SK-N-SH treated with all-trans-retinoic acid at 6 μM for 48 hours (cell line): ENCODE data around the gene REPS1.

ENCODE experiments used
- ATAC-seq: fragments of 200-7000 bp; cut with Tn5 transposase; 3 replicates; pipeline ENCODE4 v1.9.1; 2020; ENCODE audit warnings: mild to moderate bottlenecking, moderate library complexity
- ARNTL ChIP-seq: fragments of 450-650 bp; formaldehyde crosslinking; IDR thresholded peaks from 2 replicates; pipeline ENCODE4 v1.5.0; 2020; ENCODE audit warnings: low read depth, mild to moderate bottlenecking, moderate library complexity, borderline replicate concordance
- BACH2 ChIP-seq: fragments of 250-450 bp; sonication (Bioruptor Pico); IDR thresholded peaks from 2 replicates; pipeline ENCODE4 v1.9.0; 2021; ENCODE audit warnings: mild to moderate bottlenecking, borderline replicate concordance
- CSDC2 ChIP-seq: fragments of 250-450 bp; sonication (Bioruptor Pico); IDR thresholded peaks from 2 replicates; pipeline ENCODE4 v1.5.0; 2020; ENCODE audit warnings: mild to moderate bottlenecking, moderate library complexity
- ESRRG ChIP-seq: fragments of 250-450 bp; sonication (Bioruptor Pico); IDR thresholded peaks from 2 replicates; pipeline ENCODE4 v1.6.1; 2021; ENCODE audit warnings: mild to moderate bottlenecking
- GLIS3 ChIP-seq: fragments of 250-450 bp; sonication (Bioruptor Pico); IDR thresholded peaks from 2 replicates; pipeline ENCODE4 v1.5.0; 2020; ENCODE audit warnings: mild to moderate bottlenecking, moderate library complexity
- ISL1 ChIP-seq: fragments of 250-450 bp; sonication (Bioruptor Pico); IDR thresholded peaks from 2 replicates; pipeline ENCODE4 v2.1.2; 2022; ENCODE audit warnings: mild to moderate bottlenecking, moderate library complexity
- OSR1 ChIP-seq: fragments of 250-450 bp; sonication (Bioruptor Pico); IDR thresholded peaks from 2 replicates; pipeline ENCODE4 v1.8.0; 2022; ENCODE audit warnings: moderate library complexity, mild to moderate bottlenecking, inconsistent platforms
- PPARA ChIP-seq: fragments of 250-450 bp; sonication (Bioruptor Pico); IDR thresholded peaks from 2 replicates; pipeline ENCODE4 v1.5.0; 2020; ENCODE audit warnings: mild to moderate bottlenecking, borderline replicate concordance
- RARB ChIP-seq: fragments of 250-450 bp; sonication (Bioruptor Pico); IDR thresholded peaks from 2 replicates; pipeline ENCODE4 v1.8.0; 2021; ENCODE audit warnings: mild to moderate bottlenecking, moderate library complexity
- SNAI2 ChIP-seq: fragments of 250-450 bp; sonication (Bioruptor Pico); IDR thresholded peaks from 2 replicates; pipeline ENCODE4 v1.5.0; 2020; ENCODE audit warnings: mild to moderate bottlenecking, moderate library complexity
- TCF4 ChIP-seq: fragments of 250-450 bp; sonication (Bioruptor Pico); IDR thresholded peaks from 2 replicates; pipeline ENCODE4 v1.8.0; 2021; ENCODE audit warnings: mild to moderate bottlenecking, moderate library complexity, borderline replicate concordance
- TOX ChIP-seq: fragments of 250-450 bp; sonication (Bioruptor Pico); IDR thresholded peaks from 2 replicates; pipeline ENCODE4 v1.8.0; 2021; ENCODE audit warnings: mild to moderate bottlenecking, moderate library complexity, borderline replicate concordance
- ZC3H10 ChIP-seq: fragments of 250-450 bp; sonication (Bioruptor Pico); IDR thresholded peaks from 2 replicates; pipeline ENCODE4 v1.5.1; 2021; ENCODE audit warnings: mild to moderate bottlenecking, moderate library complexity
- ZFP3 ChIP-seq: fragments of 250-450 bp; sonication (Bioruptor Pico); IDR thresholded peaks from 2 replicates; pipeline ENCODE4 v1.5.0; 2020; ENCODE audit warnings: mild to moderate bottlenecking, moderate library complexity
- ZFP30 ChIP-seq: fragments of 450-650 bp; formaldehyde crosslinking; IDR thresholded peaks from 2 replicates; pipeline ENCODE4 v1.5.0; 2022; ENCODE audit warnings: mild to moderate bottlenecking, moderate library complexity
- ZNF70 ChIP-seq: fragments of 450-650 bp; formaldehyde crosslinking; IDR thresholded peaks from 2 replicates; pipeline ENCODE4 v1.5.0; 2020; ENCODE audit warnings: mild to moderate bottlenecking, moderate library complexity
- ZNF8 ChIP-seq: fragments of 450-650 bp; formaldehyde crosslinking; IDR thresholded peaks from 2 replicates; pipeline ENCODE4 v1.5.0; 2020; ENCODE audit warnings: mild to moderate bottlenecking, moderate library complexity
- TF ChIP-seq, protein P1 (sequence below): fragments of 250-450 bp; sonication (Bioruptor Pico); IDR thresholded peaks from 2 replicates; pipeline ENCODE4 v1.5.0; 2020; ENCODE audit warnings: mild to moderate bottlenecking, moderate library complexity
- TF ChIP-seq, protein P2 (sequence below): fragments of 250-450 bp; sonication (Bioruptor Pico); IDR thresholded peaks from 2 replicates; pipeline ENCODE4 v1.8.0; 2021; ENCODE audit warnings: low read depth, mild to moderate bottlenecking, moderate library complexity, borderline replicate concordance
- TF ChIP-seq, protein P3 (sequence below): fragments of 250-450 bp; sonication (Bioruptor Pico); IDR thresholded peaks from 2 replicates; pipeline ENCODE4 v1.5.1; 2021; ENCODE audit warnings: mild to moderate bottlenecking, moderate library complexity
- TF ChIP-seq, protein P4 (sequence below): fragments of 250-450 bp; sonication (Bioruptor Pico); IDR thresholded peaks from 2 replicates; pipeline ENCODE4 v1.5.1; 2020; ENCODE audit warnings: low read depth, mild to moderate bottlenecking, moderate library complexity

The REPS1 gene

DNA sequence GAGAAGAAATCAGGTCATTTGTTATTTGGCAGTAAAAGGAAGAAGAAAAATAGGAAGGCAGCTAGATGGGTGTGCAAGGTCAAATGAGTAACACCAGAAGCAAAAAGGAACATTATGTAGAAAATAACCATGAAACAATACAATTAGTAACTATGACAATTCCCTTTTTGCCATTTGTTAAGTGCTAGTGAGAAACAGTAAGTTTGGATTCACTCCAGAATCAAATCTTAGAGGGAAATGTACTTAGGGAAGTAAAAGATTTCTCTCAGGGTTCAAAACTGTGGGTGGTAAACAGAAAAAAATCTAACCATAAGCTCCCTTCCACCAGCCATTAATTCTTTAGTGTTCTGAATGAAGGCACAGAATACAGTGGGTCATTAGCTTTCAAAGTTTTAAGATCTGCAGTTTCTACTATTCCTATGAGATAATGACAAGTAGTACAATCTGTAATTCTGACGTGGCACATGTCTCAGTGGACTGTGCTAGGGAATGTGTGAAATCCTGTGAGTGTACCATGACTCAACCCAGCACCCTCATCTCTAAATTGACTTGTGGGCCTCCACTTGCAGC lies 17.1 kb downstream of the REPS1 start (continued):
- TF ChIP-seq, protein P1, sequence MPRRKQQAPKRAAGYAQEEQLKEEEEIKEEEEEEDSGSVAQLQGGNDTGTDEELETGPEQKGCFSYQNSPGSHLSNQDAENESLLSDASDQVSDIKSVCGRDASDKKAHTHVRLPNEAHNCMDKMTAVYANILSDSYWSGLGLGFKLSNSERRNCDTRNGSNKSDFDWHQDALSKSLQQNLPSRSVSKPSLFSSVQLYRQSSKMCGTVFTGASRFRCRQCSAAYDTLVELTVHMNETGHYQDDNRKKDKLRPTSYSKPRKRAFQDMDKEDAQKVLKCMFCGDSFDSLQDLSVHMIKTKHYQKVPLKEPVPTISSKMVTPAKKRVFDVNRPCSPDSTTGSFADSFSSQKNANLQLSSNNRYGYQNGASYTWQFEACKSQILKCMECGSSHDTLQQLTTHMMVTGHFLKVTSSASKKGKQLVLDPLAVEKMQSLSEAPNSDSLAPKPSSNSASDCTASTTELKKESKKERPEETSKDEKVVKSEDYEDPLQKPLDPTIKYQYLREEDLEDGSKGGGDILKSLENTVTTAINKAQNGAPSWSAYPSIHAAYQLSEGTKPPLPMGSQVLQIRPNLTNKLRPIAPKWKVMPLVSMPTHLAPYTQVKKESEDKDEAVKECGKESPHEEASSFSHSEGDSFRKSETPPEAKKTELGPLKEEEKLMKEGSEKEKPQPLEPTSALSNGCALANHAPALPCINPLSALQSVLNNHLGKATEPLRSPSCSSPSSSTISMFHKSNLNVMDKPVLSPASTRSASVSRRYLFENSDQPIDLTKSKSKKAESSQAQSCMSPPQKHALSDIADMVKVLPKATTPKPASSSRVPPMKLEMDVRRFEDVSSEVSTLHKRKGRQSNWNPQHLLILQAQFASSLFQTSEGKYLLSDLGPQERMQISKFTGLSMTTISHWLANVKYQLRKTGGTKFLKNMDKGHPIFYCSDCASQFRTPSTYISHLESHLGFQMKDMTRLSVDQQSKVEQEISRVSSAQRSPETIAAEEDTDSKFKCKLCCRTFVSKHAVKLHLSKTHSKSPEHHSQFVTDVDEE: no peak
- TF ChIP-seq ARNTL (CRISPR knock-in tag): no peak
- no peak for TF ChIP-seq ISL1 (CRISPR knock-in tag)
- no peak for TF ChIP-seq ZNF70 (CRISPR knock-in tag)
- no peak for TF ChIP-seq ZNF8 (CRISPR knock-in tag)

DNA sequence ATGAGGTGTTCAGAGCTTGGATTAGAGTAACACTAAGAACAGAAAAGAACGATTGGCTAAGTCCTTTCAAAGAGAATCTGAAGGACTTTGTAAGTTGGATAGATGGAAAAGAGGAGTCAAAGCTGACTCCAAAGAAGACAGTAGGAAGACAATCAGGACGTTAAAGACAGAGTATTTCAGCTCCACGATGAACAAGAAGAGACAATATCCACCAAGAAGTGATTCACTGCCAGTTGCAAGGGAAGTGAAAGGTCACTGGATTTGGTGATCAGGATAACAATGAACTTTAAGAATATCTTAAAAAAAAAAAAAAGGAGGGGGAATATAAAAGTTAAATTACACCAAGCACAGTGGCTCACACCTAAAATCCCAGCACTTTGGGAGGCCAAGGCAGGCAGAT lies 17.9 kb downstream of the REPS1 start:
- TF ChIP-seq ZNF70 (CRISPR knock-in tag): no peak
- no peak for ATAC-seq

DNA sequence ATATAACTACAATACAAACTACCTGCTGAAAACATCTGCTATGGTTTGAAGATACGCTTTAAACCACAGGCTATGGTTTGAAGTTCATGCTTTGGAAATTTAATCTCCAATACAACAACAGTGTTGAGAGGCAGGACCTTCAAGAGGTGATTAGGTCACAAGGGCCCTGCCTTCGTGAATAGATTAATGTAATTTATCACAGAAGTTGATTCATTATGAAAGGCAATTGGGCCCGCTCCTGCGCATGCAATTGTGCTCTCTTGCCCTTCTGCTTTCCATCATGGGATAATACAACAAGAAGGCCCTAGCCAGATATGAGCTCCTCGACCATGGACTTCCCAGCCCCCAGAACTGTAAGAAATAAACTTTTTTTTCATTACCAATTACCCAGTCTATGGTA lies 21.2 kb downstream of the REPS1 start:
- TF ChIP-seq RARB (CRISPR knock-in tag) (no peak), CSDC2 (CRISPR knock-in tag) (no peak), BACH2 (CRISPR knock-in tag) (no peak), SNAI2 (CRISPR knock-in tag) (0 out of 2 replicates have a peak, but pooled peaks have one; percentile 16)
- TF ChIP-seq, protein P2, sequence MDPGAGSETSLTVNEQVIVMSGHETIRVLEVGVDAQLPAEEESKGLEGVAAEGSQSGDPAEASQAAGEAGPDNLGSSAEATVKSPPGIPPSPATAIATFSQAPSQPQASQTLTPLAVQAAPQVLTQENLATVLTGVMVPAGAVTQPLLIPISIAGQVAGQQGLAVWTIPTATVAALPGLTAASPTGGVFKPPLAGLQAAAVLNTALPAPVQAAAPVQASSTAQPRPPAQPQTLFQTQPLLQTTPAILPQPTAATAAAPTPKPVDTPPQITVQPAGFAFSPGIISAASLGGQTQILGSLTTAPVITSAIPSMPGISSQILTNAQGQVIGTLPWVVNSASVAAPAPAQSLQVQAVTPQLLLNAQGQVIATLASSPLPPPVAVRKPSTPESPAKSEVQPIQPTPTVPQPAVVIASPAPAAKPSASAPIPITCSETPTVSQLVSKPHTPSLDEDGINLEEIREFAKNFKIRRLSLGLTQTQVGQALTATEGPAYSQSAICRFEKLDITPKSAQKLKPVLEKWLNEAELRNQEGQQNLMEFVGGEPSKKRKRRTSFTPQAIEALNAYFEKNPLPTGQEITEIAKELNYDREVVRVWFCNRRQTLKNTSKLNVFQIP (CRISPR knock-in tag): no peak
- no peak; the same call in 2 of the 3 replicates for ATAC-seq

DNA sequence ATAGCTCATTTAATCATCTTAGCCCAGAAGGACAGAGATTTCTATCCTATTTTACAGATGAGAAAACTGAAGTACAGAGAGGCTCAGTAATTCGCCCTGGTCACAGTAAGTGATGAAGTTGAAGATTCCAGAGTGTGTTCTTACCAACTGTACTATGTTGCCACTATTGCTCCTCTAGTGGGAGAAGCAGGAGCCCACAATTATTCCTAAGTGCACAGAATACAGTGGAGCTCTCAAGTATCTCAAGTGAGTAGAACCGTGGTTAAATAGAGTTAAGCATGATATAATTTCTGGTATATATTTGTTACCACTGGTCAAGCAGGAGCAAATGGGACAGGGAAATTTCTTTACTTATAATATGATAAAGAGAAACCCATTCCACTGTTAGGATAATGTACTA lies 22.1 kb downstream of the REPS1 start:
- ATAC-seq: no peak
- TF ChIP-seq, protein P1: no peak
- TF ChIP-seq, protein P2 (CRISPR knock-in tag): no peak
- TF ChIP-seq OSR1 (CRISPR knock-in tag): no peak
- no peak for TF ChIP-seq CSDC2 (CRISPR knock-in tag)
- TF ChIP-seq ZFP30 (CRISPR knock-in tag): no peak
- TF ChIP-seq, protein P3, sequence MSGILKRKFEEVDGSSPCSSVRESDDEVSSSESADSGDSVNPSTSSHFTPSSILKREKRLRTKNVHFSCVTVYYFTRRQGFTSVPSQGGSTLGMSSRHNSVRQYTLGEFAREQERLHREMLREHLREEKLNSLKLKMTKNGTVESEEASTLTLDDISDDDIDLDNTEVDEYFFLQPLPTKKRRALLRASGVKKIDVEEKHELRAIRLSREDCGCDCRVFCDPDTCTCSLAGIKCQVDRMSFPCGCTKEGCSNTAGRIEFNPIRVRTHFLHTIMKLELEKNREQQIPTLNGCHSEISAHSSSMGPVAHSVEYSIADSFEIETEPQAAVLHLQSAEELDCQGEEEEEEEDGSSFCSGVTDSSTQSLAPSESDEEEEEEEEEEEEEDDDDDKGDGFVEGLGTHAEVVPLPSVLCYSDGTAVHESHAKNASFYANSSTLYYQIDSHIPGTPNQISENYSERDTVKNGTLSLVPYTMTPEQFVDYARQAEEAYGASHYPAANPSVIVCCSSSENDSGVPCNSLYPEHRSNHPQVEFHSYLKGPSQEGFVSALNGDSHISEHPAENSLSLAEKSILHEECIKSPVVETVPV (CRISPR knock-in tag): no peak
- TF ChIP-seq ISL1 (CRISPR knock-in tag): no peak
- no peak for TF ChIP-seq TCF4 (CRISPR knock-in tag)
- TF ChIP-seq ZNF8 (CRISPR knock-in tag): no peak
- no peak for TF ChIP-seq BACH2 (CRISPR knock-in tag)
- TF ChIP-seq, protein P4, sequence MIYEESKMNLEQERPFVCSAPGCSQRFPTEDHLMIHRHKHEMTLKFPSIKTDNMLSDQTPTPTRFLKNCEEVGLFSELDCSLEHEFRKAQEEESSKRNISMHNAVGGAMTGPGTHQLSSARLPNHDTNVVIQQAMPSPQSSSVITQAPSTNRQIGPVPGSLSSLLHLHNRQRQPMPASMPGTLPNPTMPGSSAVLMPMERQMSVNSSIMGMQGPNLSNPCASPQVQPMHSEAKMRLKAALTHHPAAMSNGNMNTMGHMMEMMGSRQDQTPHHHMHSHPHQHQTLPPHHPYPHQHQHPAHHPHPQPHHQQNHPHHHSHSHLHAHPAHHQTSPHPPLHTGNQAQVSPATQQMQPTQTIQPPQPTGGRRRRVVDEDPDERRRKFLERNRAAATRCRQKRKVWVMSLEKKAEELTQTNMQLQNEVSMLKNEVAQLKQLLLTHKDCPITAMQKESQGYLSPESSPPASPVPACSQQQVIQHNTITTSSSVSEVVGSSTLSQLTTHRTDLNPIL: no peak
- no peak for TF ChIP-seq ZC3H10 (CRISPR knock-in tag)
- no peak for TF ChIP-seq ZNF70 (CRISPR knock-in tag)
- TF ChIP-seq SNAI2 (CRISPR knock-in tag): no peak
- TF ChIP-seq PPARA: no peak
- TF ChIP-seq GLIS3 (CRISPR knock-in tag): no peak
- TF ChIP-seq TOX: no peak
- TF ChIP-seq ZFP3 (CRISPR knock-in tag): no peak
- no peak for TF ChIP-seq ESRRG (CRISPR knock-in tag)
